GM18508 (cell line): ENCODE measurements around the gene MOXD1.
"Not testable (repeated sequence)": the region's sequence is repeated elsewhere in the genome, so short reads cannot be mapped to it uniquely, and the experiment has no call there.

Experiments used
- ATAC-seq: cut with Tn5 transposase; IDR thresholded peaks from one replicate; pipeline ENCODE4 v1.9.1; 2021; ENCODE audit warnings: moderate number of reproducible peaks; ENCODE audit not compliant: insufficient read depth, unreplicated experiment

MOXD1 gene

DNA sequence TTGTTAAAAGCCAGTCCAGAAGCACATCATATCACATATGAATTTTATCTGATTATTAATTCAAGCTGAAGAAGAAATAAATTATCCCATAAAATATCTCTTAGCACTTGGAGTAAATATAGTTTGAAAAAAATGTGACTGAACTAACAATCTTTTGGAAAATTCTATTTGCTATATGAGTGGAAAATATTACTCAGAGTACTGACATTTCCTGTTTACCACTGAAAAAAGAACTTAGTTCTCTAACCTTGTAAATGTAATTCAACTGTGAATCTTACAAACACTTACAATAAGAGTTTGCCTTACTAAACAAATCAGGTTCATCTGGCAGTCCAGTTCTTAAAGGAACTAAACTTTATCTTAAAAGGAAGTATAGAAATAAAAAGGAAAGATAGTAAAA is 44.2 kb downstream of the MOXD1 start:
- no peak for ATAC-seq

DNA sequence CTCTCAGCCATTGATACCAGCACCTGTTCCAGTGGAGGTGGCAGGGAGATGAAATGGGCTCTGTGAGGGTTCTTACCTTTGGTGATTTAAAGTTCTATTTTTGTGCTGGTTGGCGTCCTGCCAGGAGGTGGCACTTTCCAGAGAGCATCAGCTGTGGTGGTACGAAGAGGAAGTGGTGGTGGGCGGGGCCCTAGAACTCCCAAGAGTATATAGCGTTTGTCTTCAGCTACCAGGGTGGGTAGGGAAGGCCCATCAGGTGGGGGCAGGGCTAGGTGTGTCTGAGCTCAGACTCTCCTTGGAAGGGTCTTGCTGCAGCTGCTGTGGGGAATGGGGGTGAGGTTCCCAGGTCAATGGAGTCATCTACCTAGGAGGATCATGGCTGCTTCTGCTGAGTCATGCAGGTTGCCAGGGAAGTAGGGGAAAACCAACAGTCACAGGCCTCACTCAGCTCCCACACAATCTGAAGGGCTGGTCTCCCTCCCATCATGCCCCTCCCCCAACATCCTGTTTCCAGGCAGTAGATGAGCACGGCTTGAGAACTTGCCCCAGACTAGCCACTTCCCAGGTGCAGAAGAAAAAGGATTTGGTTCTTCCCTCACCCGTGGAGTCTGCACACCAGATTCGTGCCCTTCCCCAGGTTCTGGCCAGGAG is 46.6 kb downstream of the MOXD1 start:
- no peak for ATAC-seq

DNA sequence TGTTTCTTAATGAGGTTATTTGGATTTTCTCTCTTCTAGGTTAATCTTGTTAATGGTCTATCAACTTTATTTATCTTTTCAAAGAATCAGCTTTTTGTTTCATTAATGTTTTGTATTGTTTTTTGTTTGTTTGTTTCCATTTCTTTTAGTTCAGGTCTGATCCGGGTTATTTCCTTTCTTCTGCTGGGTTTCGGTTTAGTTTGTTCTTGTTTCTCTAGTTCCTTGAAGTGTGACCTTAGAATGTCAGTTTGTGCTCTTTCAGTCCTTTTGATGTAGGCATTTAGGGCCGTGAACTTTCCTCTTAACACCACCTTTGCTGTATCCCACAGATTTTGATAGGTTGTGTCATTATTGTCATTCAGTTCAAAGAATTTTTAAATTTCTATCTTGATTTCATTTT is 49.3 kb downstream of the MOXD1 start:
- not testable (repeated sequence) for ATAC-seq

DNA sequence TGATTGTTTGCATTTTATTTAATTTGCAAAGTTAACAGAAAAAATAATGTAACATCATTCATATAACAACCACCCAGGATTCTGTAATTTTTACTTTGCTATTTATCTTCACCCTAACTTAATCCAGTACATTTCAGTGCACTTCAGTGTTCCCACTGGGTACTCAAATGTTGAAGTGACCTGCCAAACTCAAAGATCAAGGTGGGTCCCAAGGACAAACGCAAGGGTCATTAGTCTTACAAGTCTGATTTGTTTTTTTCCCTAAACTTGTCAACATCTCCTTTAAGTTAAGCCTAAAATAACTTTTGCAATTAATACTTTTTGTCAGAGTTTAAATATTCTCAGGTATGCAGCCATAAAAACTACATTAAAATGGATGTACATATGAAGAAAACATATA is 53.0 kb downstream of the MOXD1 start:
- no peak for ATAC-seq

DNA sequence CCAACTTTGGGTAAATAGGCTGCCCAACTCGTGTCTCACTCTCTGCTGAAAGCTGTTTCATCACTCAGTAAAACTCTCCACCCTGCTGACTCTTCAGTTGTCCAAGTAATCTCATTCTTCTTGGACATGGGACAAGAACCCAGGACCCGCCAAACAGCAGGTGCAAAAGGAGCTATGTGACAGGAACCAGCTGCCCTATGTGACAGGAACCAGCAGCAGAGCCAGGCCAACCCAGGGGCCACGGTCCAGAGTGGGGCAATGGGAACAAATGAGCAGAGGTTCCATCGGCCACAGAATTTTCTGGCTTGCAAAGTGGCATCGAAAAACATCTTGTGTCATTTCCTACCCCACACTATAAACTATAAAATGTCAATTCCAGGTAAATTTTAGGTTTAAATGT is 56.5 kb downstream of the MOXD1 start:
- ATAC-seq: no peak

DNA sequence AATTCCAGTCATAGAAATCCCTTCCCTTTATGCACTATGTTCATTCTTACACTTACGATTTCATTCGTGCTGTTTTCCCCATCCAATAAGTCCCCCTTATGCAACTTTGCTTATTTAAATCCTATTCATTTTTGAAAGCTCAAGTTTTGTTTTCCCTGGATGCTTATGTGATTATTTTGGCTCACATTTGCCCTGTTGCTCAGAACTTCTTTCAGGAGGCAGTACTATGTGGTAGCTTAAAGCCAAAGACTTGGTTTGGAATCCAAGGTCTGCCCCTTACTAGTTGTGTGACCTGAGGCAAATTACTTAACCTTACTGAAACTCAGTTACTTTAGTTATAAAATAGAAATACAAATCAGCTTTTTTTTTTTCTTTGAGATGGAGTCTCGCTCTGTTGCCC is 59.6 kb downstream of the MOXD1 start:
- no peak for ATAC-seq

DNA sequence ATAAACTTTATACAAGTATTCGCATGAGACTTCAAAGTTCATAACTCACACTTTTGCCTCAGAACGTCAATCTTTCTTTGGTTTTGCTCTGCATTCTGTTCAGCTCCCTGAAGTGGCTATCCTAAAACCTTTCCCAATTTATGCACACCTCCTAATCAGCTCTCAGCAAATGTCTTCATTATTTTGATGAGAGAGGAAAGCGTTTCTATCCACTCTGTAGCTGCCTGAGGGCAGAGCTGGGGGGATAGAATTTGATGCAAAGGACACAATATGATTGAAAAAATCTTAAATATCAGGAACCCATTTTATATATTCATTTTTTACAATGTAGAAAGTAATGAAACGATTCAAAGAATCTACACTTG is 66.8 kb downstream of the MOXD1 start:
- ATAC-seq: no peak

DNA sequence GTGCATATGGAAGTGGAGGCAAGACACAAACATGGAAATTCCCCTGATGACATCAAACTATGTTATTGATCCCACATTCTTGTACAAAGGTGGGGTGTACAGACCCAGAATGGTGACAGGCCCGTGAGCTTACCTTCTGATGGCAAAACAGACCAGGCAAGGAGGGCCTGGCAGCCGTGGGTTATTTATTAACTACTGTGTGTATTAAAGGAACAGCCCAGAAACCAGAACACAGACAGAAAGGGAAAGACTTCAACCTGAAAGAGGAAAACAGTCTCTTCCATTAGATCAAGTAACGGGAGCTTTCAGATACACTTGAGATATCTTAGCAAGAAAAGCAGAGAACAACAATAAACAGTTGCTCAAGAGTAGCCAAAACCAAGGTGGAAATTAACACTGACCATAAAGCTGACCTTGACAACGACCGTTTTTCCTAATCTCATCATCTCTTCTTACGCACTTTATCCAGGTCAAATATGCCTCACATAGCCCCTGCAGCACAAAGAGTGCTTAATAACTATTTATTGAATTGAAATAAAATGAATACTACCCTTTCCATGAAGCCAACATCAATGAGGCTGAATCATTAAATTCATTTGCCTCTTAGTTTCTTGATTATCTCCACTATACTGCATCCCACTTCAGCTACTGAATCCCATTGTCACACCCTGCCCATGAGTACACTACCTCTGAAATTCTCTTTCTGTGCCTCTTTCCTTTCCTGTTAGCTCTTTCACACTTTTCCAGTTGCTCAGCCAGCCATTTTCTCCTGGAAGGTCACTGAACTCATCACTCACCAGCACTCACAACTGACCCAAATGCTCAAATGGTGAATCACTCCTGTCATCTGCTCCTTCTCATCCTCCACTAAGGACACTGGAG is 67.4 kb downstream of the MOXD1 start:
- ATAC-seq: no peak

DNA sequence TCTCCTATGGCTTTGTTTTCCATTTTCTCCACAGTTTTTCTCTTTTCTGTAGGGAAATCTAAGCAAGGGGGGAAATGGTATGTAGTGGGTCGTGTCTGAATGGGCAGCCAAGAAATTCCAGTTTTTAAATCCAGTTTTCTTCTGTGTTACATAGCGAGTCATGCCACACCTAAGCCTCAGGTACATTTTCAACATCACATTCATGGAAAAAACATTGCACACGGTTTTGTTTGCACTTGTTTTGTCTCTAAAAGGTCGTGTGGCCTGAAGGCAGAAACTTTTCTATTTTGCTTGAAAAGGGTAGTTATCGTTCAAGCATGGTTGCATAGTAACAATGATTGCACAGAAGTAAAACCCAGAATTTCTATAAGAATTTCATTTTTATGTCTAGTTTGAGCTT is 70.5 kb downstream of the MOXD1 start:
- ATAC-seq: no peak

DNA sequence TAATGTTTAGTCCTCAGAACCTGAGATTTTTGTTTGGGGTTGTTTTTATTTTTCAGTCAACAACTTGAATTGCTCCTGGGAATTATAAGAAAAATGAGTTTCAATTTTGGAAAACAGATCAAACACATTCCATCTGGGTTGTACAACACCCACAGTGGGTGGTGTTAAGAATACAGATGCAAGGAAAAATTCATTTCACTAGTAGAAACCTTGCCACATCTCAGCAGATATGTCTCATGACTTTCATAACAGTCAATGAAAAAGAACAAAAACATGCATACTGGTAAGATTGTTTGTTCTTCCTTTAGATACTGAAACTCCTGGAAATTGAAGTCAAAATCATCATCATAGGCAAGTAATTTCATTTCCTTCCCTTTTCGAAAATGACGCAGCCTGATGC is 78.9 kb downstream of the MOXD1 start:
- ATAC-seq: no peak

DNA sequence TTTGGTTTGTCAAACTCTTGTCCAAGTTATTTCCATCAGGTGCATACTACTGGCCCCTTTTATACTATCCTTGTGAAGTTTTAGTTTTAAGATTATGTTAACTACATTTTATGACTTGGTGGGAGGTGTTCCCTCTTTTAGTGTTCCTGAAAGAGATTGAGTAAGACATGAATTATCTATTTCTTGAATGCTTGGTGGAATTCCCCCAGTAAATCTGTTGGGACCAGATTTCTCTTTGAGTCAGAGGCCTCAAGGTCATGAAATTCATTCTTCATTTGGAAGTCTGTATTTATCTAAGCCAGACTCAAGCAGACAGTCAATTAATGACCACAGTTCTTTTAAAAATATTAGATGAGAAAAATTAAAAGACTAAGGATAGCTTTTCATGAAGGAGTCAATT is 81.3 kb downstream of the MOXD1 start:
- ATAC-seq: no peak

DNA sequence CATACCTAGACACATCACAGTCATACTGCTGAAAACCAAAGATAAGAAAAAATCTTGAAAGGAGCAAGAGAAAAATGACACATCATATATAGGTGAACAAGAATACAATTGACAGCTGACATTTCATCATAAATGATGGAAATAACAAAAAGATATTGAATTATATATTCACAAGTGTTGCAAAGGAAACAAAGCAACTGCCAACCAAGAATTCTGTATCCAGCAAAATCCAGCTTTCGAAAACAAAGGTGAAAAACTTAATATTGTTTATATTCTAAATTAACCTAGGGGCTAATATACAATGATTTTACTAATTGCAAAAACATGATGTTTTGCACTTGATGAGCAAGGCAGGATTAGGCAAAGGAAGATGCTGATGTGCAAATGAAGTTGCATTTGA is 84.3 kb downstream of the MOXD1 start:
- ATAC-seq: no peak

DNA sequence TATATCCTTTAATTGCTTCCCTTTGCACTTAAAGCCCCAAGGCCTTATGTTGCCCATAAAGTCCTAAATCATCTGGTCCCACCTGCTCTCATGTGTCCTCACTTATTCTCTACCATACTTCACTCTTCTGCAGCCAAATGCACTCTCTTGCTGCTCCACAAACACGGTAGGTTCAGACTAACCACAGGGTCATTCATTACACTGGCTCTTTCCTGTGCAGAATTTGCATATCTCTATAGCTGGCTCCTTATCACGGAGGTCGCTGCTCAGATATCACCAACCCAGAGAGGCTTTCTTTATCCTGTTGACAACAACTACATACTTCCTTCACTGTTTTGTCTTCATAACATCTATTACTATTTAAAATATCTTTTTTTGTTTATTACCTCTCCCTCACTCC is 86.8 kb downstream of the MOXD1 start:
- ATAC-seq: peak; percentile 95

DNA sequence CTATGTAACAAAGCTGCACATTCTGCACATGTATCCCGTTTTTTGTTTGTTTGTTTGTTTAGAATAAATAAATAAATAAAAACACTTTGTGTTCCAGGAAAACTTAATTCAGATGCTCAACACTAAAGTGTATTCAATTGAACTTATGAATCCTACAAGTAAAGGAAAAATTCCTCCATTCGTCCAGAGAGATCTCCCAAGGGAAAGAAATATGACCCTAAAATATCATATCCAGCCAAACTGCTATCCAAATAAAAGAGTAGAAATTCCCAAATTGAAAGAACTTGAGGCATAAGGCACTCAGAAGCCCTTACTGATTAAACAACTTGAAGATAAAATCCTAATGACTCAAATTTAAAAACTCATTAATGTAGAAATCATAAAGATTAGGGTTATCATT is 90.4 kb downstream of the MOXD1 start:
- ATAC-seq: no peak

DNA sequence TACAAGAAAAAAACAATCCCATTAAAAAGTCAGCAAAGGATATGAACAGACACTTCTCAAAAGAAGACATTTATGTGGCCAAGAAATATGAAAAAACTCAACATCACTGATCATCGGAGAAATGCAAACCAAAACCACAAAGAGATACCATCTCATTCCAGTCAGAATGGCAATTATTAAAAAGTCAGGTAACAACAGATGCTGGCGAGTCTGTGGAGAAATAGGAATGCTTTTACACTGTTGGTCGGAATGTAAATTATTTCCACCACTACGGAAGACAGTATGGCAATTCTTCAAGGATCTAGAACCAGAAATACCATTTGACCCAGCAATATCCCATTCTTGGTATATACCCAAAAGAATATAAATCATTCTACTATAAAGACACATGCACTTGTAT is 91.1 kb downstream of the MOXD1 start:
- ATAC-seq: not testable (repeated sequence)

DNA sequence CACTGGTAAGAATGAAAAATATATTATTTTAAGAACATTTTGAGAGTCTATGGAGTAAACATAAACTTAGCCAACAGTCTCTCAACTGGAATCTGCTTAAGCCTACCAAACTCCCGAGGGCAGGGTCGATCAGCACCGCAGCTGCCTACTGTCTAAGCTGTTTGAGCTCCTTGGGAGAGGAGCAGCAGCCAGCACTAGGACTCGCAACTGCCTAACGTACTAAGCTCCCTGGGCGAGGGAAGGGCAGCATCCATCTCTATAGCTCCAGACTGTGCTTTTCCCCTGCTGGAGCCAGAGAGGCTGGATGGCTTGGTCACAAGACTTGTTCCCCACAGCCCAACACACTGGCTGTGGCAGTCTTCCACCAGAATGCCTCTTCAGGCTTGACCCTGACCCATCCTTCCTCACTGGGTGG is 96.4 kb downstream of the MOXD1 start:
- ATAC-seq: no peak

DNA sequence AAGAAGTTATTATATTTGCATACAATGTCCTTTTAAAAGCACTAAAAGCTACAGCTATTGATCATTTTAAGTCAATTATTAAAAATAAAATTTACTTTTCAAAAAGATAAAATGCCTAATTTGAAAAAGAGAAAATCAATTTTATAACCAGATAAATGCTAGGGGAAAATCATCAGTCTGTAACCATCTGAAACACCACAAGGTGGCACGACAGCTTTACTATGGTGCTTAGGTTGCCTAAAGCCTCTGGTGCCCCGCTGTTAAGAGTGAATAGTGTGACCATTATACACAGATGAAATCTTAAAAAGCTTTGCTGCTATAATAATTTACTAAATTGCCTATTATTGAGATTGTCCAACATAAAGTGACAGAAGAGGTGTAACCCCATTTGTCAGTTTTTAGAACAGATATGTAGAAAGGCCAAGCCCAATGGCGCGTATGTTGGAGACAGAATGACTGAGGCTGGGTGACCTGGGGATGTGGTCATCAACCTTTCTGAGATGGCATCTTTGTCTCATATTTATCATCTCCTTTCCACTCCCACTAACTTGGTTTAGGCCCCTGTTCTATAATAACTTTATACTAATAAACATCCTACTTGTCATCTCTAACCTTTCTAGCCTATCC is 100.8 kb downstream of the MOXD1 start:
- peak; percentile 54 for ATAC-seq

DNA sequence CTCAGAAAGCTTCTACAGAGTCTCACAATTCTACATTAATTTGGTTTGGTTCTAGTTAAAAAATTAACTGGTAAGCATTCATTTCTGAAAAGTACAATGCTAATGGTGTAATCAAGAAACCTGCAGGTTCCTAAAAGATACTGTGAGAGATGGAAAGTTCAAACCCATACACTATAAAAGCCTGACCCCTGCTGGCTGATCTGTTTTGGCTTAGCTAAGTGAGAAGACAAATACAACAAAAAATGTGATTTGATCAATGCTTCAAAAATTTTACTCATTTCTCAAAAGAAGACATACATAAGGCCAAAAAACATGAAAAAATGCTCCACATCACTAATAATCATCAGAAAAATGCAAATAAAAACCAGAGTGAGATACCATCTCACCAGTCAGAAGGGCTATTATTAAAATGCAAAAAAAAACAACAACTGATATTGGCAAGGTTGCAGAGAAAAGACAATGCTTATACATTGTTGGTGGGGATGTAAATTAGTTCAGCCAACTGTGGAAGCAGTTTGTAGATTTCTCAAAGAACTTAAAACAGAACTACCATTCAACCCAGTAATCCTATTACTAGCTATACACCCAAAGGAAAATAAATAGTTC is 102.8 kb downstream of the MOXD1 start:
- ATAC-seq: no peak

DNA sequence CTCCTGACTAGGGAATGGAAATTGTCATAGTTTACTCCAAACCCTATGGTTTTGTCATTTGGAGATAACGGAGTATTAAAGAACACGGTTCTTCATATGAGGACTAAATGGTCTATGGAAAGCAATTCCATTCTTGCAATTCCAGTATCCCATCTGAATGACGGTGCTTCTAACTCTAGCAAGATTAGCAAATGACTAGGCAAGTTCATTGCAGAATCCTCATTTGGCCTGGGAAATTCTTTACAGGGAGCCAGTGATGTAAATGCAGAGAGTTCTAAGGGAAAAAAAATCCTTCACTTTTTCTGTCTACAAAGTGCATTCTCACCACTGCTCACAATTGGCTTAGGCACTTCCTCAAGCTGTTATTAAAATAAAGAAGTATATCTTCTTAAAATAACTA is 111.5 kb downstream of the MOXD1 start:
- ATAC-seq: no peak

DNA sequence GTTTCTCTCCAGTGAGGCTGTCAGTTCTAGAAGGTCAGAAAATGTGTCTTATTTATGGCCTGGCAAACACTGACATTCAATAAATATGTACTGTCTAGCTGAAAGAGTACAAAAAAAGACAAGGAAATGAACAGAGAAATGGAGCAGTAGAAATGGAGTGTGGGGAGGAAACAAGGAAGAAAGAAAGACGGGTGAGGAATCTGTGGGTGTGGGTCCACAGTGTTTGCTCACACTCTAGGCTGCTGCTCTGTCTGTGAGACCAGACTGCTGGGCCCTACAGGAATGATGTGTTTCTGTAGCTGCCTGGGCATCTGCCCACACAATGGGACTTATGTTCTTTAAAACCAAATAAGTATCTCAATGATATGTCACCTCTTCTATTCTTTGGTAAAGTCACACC is 114.2 kb downstream of the MOXD1 start:
- ATAC-seq: no peak
